PC-9 (cell line): ENCODE results near the gene RBBP4.

Experiments
- EZH2 ChIP-seq: fragments of 200-600 bp; sonication (generic); IDR thresholded peaks from 2 replicates; pipeline ENCODE4 v1.8.0; 2017; ENCODE audit warnings: antibody characterized with exemption, low read depth
- TF ChIP-seq, protein P1 (sequence below): fragments of 200-600 bp; sonication (generic); conservative IDR thresholded peaks from 2 replicates; pipeline ENCODE4 v1.6.1; 2017; ENCODE audit warnings: mixed run types, antibody characterized with exemption, mild to moderate bottlenecking, moderate library complexity

DNA sequence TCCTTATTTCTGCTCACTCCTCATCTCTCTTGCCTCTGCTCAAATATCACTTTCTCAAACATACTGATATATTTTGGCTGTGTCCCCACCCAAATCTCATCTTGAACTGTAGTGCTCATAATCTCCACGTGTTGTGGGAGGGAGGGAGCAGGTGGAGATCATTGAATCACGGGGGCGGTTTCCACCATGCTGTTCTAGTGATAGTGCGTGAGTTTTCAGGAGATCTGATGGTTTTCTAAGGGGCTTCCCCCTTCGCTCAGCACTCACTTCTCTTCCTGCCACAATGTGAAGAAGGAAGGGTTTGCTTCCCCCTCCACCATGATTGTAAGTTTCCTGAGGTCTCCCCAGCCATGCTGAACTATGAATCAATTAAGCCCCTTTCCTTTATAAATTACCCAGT is 27.2 kb upstream of the RBBP4 start:
- TF ChIP-seq, protein P1, sequence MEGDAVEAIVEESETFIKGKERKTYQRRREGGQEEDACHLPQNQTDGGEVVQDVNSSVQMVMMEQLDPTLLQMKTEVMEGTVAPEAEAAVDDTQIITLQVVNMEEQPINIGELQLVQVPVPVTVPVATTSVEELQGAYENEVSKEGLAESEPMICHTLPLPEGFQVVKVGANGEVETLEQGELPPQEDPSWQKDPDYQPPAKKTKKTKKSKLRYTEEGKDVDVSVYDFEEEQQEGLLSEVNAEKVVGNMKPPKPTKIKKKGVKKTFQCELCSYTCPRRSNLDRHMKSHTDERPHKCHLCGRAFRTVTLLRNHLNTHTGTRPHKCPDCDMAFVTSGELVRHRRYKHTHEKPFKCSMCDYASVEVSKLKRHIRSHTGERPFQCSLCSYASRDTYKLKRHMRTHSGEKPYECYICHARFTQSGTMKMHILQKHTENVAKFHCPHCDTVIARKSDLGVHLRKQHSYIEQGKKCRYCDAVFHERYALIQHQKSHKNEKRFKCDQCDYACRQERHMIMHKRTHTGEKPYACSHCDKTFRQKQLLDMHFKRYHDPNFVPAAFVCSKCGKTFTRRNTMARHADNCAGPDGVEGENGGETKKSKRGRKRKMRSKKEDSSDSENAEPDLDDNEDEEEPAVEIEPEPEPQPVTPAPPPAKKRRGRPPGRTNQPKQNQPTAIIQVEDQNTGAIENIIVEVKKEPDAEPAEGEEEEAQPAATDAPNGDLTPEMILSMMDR = no peak
- no peak for TF ChIP-seq EZH2
